Adrenal gland (tissue), 5 donors: ENCODE results near the gene PSMB2.

Source experiments
- POLR2A ChIP-seq, 2 donors: fragments of 450-650 bp; IDR thresholded peaks; one replicate each; pipeline ENCODE4 v1.6.1; 2017; ENCODE audit warnings: antibody characterized with exemption in 2 of 2, mild to moderate bottlenecking in 2 of 2, moderate library complexity in 1 of 2
- TF ChIP-seq, protein P1 (sequence below), 6 experiments: fragments of 450-650 bp in 4 of 6; fragments of 200-600 bp in 2 of 6; sonication (generic) in 1 of 6; IDR thresholded peaks; 1 replicate in 5 of 6; 2 replicates in 1 of 6; pipeline versions ENCODE4 v1.5.1 to v1.8.0; 2016 to 2021; ENCODE audit warnings: antibody characterized with exemption in 6 of 6, mild to moderate bottlenecking in 2 of 6, moderate library complexity in 1 of 6
- donor health status: DM: no; HTN: no; CAD: no.

DNA sequence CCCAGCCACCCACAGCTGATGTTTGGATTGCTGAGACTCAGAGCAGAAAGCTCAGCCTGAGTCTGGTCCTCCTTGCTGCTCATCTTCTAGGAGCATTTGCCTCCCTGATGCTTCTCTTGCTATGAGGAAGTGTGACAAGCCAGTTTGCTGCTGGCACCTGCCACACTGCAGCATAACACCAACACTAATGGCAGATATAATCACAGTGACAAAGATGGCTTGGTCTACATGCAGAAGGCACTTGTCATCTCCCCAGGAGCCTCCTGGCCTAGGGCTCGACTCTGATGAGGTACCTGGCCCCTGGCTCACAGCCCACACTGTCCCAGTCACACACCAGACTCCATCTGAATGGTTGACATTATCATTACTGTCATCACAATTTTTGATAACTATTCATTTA lies 13.9 kb upstream of the PSMB2 start:
- TF ChIP-seq, protein P1, sequence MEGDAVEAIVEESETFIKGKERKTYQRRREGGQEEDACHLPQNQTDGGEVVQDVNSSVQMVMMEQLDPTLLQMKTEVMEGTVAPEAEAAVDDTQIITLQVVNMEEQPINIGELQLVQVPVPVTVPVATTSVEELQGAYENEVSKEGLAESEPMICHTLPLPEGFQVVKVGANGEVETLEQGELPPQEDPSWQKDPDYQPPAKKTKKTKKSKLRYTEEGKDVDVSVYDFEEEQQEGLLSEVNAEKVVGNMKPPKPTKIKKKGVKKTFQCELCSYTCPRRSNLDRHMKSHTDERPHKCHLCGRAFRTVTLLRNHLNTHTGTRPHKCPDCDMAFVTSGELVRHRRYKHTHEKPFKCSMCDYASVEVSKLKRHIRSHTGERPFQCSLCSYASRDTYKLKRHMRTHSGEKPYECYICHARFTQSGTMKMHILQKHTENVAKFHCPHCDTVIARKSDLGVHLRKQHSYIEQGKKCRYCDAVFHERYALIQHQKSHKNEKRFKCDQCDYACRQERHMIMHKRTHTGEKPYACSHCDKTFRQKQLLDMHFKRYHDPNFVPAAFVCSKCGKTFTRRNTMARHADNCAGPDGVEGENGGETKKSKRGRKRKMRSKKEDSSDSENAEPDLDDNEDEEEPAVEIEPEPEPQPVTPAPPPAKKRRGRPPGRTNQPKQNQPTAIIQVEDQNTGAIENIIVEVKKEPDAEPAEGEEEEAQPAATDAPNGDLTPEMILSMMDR (IDR thresholded peaks at IDR 0.05) = no peak
- TF ChIP-seq POLR2A (IDR thresholded peaks at IDR 0.05) = no peak
